GM21515 (cell line): ENCODE measurements around the gene GLOD4.
"Not testable (repeated sequence)": the region's sequence is repeated elsewhere in the genome, so short reads cannot be mapped to it uniquely, and the experiment has no call there.

Experiments used
- ATAC-seq: cut with Tn5 transposase; IDR thresholded peaks from one replicate; pipeline ENCODE4 v1.9.1; 2021; ENCODE audit not compliant: unreplicated experiment

GLOD4 gene

GRCh38 chr17:778096-778495, 4.0 kb downstream of the GLOD4 start:
- no peak for ATAC-seq

- no peak for ATAC-seq
These were observed 7.8 kb downstream of the GLOD4 start for GRCh38 chr17:774313-774584.

- ATAC-seq: no peak
These were observed 8.4 kb downstream of the GLOD4 start for GRCh38 chr17:773467-774312.

- no peak for ATAC-seq
These were observed 9.1 kb downstream of the GLOD4 start for GRCh38 chr17:773016-773415.

GRCh38 chr17:767076-767475, 15.0 kb downstream of the GLOD4 start:
- ATAC-seq: no peak

- no peak for ATAC-seq
These were observed 21.7 kb downstream of the GLOD4 start for GRCh38 chr17:760371-760770.

- no peak for ATAC-seq
These were observed 22.1 kb downstream of the GLOD4 start for GRCh38 chr17:759964-760363.

GRCh38 chr17:756010-756567, 26.0 kb downstream of the GLOD4 start:
- ATAC-seq: not testable (repeated sequence)

GRCh38 chr17:755319-755961, 26.6 kb downstream of the GLOD4 start:
- not testable (repeated sequence) for ATAC-seq

GRCh38 chr17:753418-753817, 28.7 kb downstream of the GLOD4 start:
- no peak for ATAC-seq

GRCh38 chr17:752620-753219, 29.4 kb downstream of the GLOD4 start:
- peak; percentile 1 for ATAC-seq

- ATAC-seq: peak; percentile 77
These were observed 30.0 kb downstream of the GLOD4 start, which contains the start of gene GEMIN4 for GRCh38 chr17:752002-752619. TSS of gene GEMIN4 (minus strand) at chr17:752264. CDS start at chr17:752142, 122 bp downstream.

GRCh38 chr17:751269-752001, 30.6 kb downstream of the GLOD4 start:
- ATAC-seq: peak; percentile 38

GRCh38 chr17:750431-751037, 31.5 kb downstream of the GLOD4 start:
- ATAC-seq: no peak

GRCh38 chr17:749359-749758, 32.7 kb downstream of the GLOD4 start:
- ATAC-seq: not testable (repeated sequence)

- not testable (repeated sequence) for ATAC-seq
These were observed 33.5 kb downstream of the GLOD4 start for GRCh38 chr17:748604-749003.

GRCh38 chr17:746783-747629, 35.1 kb downstream of the GLOD4 start:
- no peak for ATAC-seq

- no peak for ATAC-seq
These were observed 35.9 kb downstream of the GLOD4 start for GRCh38 chr17:746181-746580.

- ATAC-seq: no peak
These were observed 36.7 kb downstream of the GLOD4 start for GRCh38 chr17:745406-745805.
